Smooth muscle cell (in vitro differentiated cells): ENCODE data around the gene PLXND1. TPM values are rescaled to one million over a fixed set of nuclear protein-coding genes. Genes with fewer than 3 reads are reported as not detected.
A peak's percentile ranks its signal among the peaks of the same experiment; 100 is the strongest.

Experiments
- DNase-seq: peaks from one replicate; lab custom pipeline; 2025; ENCODE audit not compliant: unreplicated experiment; lab: John Stamatoyannopoulos, UW
- H2AFZ ChIP-seq: fragments of 200-600 bp; sonication (generic); 2 replicates; pipeline ENCODE4 v1.6.0; 2016; ENCODE audit warnings: antibody characterized with exemption, low read depth, mild to moderate bottlenecking
- H3F3A ChIP-seq: fragments of 200-600 bp; sonication (generic); 2 replicates; pipeline ENCODE4 v1.6.0; 2017; ENCODE audit warnings: antibody characterized with exemption, low read depth
- H3K27ac ChIP-seq: fragments of 200-600 bp; sonication (generic); 2 replicates; pipeline ENCODE4 v1.5.1; 2016; ENCODE audit warnings: low read depth, mild to moderate bottlenecking
- H3K27me3 ChIP-seq: fragments of 200-600 bp; sonication (generic); 2 replicates; pipeline ENCODE4 v1.6.1; 2016; ENCODE audit warnings: low read depth, mild to moderate bottlenecking
- H3K36me3 ChIP-seq: fragments of 200-600 bp; sonication (generic); 2 replicates; pipeline ENCODE4 v1.5.1; 2016; ENCODE audit warnings: low read depth
- H3K4me1 ChIP-seq: fragments of 200-600 bp; sonication (generic); 2 replicates; pipeline ENCODE4 v1.5.1; 2016; ENCODE audit warnings: low read depth
- H3K4me2 ChIP-seq: fragments of 200-600 bp; sonication (generic); 2 replicates; pipeline ENCODE4 v1.6.0; 2016; ENCODE audit warnings: mild to moderate bottlenecking
- H3K4me3 ChIP-seq: fragments of 200-600 bp; sonication (generic); 2 replicates; pipeline ENCODE4 v1.5.1; 2016; ENCODE audit warnings: mild to moderate bottlenecking
- H3K79me2 ChIP-seq: fragments of 200-600 bp; sonication (generic); 2 replicates; pipeline ENCODE4 v1.6.0; 2016; ENCODE audit warnings: low read depth, mild to moderate bottlenecking
- H3K9ac ChIP-seq: fragments of 200-600 bp; sonication (generic); 2 replicates; pipeline ENCODE4 v1.6.0; 2016; ENCODE audit warnings: low read depth
- H3K9me3 ChIP-seq: fragments of 200-600 bp; sonication (generic); replicated peaks from 2 replicates; pipeline ENCODE4 v1.5.1; 2016; ENCODE audit warnings: low read depth
- H4K20me1 ChIP-seq: fragments of 200-600 bp; sonication (generic); 2 replicates; pipeline ENCODE4 v1.6.0; 2016; ENCODE audit warnings: low read depth
- WGBS: methylation state at CpG from one replicate; pipeline ENCODE4 v1.1.7; 2016; ENCODE audit warnings: low lambda C conversion rate; 5-methylcytosine and 5-hydroxymethylcytosine counted together
- polyA plus RNA-seq: library from polyadenylated mRNA; unstranded; fragments of >200 nt; fragmentation: Nextera tagmentation; extraction: Ambion mirVana; gene quantifications from 2 replicates; pipeline ENCODE4 v1.2.1, GENCODE V29; 2016
- total RNA-seq: library from RNA; depleted of rRNA; stranded (reverse); fragments of >200 nt; gene quantifications from 2 replicates; pipeline ENCODE4 v1.2.3, GENCODE V29; 2014
- TF ChIP-seq, protein P1 (sequence below): fragments of 200-600 bp; sonication (generic); IDR thresholded peaks from 2 replicates; pipeline ENCODE4 v1.5.1; 2017; ENCODE audit warnings: borderline replicate concordance, mild to moderate bottlenecking, antibody characterized with exemption; ENCODE audit not compliant: insufficient read depth, poor library complexity, severe bottlenecking

PLXND1 gene
- total and polyA plus RNA-seq, 2 experiments from 2014 or later = 75.8 to 94.3 TPM

DNA sequence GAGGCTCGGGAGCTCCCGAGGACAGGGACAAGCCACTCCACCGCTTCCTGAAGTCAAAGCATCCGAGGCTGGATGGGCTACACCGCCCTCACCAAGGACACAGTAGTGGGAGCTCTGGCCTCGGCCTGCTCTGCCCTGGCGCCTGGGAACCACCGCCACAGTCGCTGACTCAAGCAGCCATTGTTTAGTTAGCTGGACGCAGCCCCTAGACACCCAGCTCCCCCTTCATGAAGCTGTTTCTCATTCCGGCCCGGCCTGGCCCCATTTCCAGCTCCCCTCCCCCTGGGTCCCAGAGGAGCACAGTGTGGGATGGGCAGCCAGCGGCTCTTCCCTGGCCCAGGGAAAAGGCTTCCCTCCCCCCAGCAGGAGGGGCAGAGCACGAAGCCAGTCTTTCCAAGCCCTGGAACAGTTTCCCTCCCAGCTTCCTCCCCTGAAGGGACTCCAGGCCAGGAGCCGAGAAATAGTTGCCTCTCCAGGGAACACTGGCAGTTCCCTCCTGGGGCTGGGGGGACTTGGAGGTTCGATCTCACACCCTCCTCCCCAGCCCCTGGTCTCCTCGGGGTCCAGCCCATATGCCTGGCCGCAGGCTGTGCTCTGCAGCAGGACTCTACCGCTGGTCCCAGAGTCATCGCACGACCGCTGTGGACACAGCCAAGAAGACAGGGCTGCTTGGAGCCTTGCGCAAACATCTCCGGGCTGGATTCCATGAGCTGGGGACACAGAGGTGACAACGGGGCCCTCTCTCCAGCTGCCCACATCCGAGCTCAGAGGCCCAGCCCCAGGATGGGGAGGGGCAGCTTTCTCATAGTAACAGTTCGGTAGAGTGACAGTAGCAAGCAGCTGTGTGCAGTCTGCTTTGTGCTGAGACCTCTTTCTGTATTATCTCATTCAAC is 10.0 kb downstream of the PLXND1 start:
- Histone ChIP-seq H3F3A (peaks cover 29% of the 10 kb centered on the region), H3K4me3 (no peak overlapping the region), H3K36me3 (no peaks in the 10 kb centered on the region), H3K27ac (peak overlapping the region; percentile 87), H3K9me3 (no peaks in the 10 kb centered on the region), H2AFZ (no peak overlapping the region), H4K20me1 (peaks cover 15% of the 10 kb centered on the region), H3K4me1 (peaks cover 53% of the 10 kb centered on the region), H3K4me2 (peak overlapping the region; percentile 65), H3K79me2 (peaks cover 87% of the 10 kb centered on the region), H3K9ac (peak overlapping the region; percentile 51), H3K27me3 (no peaks in the 10 kb centered on the region)
- peak; percentile 74 for DNase-seq
- WGBS = 27% methylated on average over 27 of the region's 27 CpGs
- TF ChIP-seq, protein P1, sequence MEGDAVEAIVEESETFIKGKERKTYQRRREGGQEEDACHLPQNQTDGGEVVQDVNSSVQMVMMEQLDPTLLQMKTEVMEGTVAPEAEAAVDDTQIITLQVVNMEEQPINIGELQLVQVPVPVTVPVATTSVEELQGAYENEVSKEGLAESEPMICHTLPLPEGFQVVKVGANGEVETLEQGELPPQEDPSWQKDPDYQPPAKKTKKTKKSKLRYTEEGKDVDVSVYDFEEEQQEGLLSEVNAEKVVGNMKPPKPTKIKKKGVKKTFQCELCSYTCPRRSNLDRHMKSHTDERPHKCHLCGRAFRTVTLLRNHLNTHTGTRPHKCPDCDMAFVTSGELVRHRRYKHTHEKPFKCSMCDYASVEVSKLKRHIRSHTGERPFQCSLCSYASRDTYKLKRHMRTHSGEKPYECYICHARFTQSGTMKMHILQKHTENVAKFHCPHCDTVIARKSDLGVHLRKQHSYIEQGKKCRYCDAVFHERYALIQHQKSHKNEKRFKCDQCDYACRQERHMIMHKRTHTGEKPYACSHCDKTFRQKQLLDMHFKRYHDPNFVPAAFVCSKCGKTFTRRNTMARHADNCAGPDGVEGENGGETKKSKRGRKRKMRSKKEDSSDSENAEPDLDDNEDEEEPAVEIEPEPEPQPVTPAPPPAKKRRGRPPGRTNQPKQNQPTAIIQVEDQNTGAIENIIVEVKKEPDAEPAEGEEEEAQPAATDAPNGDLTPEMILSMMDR = no peak

DNA sequence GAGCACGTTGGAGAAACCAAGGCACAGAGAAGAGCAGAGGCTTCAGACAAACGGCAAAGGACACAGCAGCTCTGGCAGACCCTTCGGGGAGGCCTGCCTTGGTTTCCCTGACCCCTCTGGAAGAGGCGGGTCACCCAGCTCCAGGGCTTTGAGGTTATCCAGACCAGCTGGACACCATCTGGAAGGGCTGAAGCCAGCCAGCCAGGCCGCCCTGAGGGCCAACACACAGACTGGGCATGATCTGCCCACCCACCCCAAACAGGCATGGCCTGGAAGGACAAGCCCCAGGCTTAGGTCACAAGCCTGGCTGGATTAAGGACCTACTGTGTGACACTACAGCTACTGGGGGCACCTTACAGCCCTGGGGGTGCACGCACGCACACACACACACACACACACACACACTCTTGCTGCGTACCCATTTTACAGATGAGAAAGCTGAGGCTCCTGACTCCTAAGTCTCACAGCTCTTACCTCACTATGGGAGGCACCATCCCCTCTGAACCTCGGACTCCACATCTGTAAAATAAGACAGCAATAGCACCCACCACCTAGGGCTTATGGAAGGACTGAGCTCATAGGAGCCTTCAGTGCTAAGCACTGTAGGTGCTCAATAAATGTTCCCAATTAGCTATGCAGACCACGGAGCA is 10.8 kb downstream of the PLXND1 start:
- H3K36me3 ChIP-seq = no peaks in the 10 kb centered on the region
- no peak for DNase-seq
- peak overlapping the region; percentile 65 for H3K4me2 ChIP-seq
- peaks cover 29% of the 10 kb centered on the region for H3F3A ChIP-seq
- no peak overlapping the region for H2AFZ ChIP-seq
- peak overlapping the region; percentile 87 for H3K27ac ChIP-seq
- H3K79me2 ChIP-seq = peaks cover 87% of the 10 kb centered on the region
- H3K27me3 ChIP-seq = no peaks in the 10 kb centered on the region
- WGBS = 76% methylated on average over 10 of the region's 10 CpGs
- peaks cover 53% of the 10 kb centered on the region for H3K4me1 ChIP-seq
- no peak overlapping the region for H3K9ac ChIP-seq
- H3K9me3 ChIP-seq = no peaks in the 10 kb centered on the region
- TF ChIP-seq, protein P1 = no peak
- peaks cover 7% of the 10 kb centered on the region for H4K20me1 ChIP-seq
- no peak overlapping the region for H3K4me3 ChIP-seq

DNA sequence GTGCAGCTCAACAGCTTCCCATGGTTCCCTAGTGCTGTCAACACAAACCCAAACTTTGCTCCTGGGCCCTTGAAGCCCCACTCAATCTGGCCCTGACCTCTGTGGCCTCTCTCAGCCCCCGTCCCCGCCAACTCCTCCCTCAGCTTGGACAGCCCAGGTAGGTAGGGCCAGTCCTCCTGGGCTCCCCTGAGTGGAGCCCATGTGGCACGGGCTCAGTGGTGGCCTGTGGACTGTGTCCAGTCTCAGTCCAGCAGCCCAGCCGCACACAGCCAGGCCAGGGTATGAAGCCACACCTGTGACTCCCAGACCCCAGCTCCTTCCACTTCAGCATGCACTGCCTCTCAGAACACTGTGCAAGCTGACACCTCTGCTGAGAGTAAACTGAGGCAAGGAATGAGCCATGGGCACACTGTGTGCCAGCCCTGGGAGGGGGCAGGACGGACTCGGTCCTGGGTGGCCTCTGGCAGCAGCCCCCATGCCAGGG is 11.5 kb downstream of the PLXND1 start:
- Histone ChIP-seq H2AFZ (no peak overlapping the region), H3K4me1 (peaks cover 50% of the 10 kb centered on the region), H3K4me2 (no peak overlapping the region), H3K27me3 (no peaks in the 10 kb centered on the region), H3K9me3 (no peaks in the 10 kb centered on the region), H3K4me3 (no peak overlapping the region), H3K36me3 (no peaks in the 10 kb centered on the region), H3K9ac (no peak overlapping the region), H3K27ac (peak overlapping the region; percentile 78), H3F3A (peaks cover 29% of the 10 kb centered on the region), H4K20me1 (peaks cover 4% of the 10 kb centered on the region), H3K79me2 (peaks cover 87% of the 10 kb centered on the region)
- WGBS = 94% methylated on average over 6 of the region's 6 CpGs
- TF ChIP-seq, protein P1 = no peak
- no peak for DNase-seq
